HG03442 (cell line): ENCODE results near the gene TFDP2.
"Not testable (repeated sequence)": the region's sequence is repeated elsewhere in the genome, so short reads cannot be mapped to it uniquely, and the experiment has no call there.

ENCODE experiments used
- ATAC-seq: cut with Tn5 transposase; IDR thresholded peaks from one replicate; pipeline ENCODE4 v1.9.1; 2021; ENCODE audit warnings: mild to moderate bottlenecking, moderate library complexity; ENCODE audit not compliant: unreplicated experiment

TFDP2 gene

DNA sequence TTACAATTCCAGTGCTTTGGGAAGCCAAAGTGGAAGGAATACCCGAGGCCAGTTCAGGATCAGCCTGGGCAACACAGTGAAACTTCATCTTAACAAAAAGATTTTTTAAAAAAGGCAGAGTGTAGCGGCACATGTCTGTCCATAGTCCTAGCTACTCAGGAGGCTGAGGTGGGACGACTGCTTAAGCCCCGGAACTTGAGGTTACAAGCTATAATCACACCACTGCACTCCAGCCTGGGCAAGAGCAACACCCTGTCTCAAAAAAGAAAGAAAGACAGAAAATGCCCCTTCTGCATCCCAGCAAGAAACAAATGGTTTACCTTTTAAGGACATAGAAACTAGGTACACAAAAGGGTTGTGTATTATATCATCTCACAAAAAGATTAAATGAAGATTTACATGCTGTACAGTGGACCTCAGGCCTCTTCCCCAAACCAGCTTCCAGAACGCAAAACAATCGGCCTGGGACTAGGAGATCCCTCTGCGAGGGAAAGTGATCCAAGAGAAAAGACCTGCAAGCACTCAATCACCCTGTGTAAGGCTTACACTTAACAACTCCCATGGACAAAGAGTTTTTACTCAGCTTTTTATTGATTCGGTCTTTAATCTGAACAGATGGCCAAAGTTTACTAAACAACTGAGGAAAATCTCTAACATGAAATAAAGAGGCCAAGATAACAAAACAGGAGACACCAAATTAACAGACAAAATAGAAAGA is 21.2 kb downstream of the TFDP2 start:
- no peak for ATAC-seq

DNA sequence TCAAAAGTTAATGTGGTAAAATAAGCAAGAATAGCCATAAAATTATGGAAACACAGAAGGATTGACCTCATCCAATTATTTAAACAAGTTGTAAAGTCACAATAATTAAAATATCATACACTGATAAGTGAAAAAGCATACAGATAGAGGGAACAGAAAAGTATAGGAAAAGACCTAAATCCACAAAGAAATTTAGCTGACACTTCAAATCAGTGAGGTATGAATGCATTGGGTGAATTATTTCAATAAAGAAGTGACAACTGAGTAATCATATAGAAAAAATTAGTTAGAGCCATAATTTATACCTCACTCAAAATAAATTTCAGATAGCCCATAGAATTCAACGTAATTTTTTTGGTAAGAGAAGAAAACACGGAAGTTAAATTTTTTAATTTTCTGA is 25.1 kb downstream of the TFDP2 start:
- ATAC-seq, result no peak

DNA sequence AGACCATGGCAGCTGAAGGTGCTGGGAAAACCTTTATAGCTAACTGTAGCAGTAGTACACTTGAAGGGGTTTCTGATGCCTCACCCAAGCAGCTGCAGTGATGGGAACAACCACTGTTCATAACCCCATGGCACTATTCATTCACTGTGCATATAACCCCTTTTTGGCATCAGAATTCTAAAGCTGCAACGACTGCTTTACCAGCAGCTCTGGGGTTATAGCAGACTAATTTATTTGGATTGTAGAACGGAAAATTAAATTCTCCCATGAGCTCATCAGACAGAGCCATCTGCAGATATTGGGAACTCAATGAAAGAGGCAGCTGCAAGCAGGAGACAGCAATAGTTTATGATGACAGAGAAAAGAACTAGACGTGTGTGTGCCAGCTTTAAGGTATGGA is 28.6 kb downstream of the TFDP2 start:
- ATAC-seq, result no peak

DNA sequence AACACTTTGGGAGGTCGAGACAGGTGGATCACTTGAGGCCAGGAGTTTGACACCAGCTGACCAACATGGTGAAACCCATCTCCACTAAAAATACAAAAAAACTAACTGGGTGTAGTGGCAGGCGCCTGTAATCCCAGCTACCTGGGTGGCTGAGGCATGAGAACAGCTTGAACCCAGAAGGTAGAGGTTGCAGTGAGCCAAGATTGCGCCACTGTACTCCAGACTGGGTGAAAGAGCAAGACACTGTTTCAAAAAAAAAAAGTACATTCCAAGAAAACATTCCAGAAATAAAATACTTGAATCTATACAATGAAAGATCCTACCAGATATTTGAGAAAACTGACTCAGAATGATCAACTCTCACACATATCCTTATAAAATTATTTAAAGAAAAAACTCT is 30.4 kb downstream of the TFDP2 start:
- no peak for ATAC-seq

DNA sequence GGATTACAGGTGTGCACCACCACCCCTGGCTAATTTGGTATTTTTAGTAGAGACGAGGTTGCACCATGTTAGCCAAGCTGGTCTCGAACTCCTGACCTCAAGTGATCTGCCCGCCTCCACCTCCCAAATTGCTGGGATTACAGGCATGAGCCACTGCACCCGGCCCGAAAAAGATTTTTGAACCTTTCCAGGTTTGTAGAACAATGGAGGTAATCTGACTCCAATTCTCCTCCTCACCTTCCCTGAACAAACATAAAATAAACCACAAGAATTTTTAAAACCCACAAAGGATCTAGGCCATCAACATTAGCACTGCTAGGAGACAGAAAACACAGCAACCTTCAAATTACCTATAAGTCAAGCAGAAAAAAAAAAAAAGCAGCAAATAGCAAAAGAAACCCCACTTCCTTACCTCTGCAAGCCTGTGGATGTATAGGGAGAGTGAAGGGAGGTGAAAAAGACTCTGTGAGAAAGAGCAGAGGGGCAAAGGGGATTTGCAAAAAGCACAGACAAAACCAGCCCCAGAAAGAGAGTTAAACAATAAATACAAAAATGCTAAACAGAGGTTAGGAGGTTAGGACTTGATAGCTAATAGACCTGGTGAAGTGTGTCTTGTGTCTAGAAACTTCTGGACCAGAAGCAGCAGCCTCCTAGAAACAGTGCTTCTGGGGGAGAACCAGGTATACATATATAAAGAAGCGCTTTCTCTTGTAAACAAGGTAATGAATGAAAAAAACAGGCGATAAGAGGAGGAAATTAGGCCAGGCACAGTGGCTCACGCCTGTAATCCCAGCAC is 32.1 kb downstream of the TFDP2 start:
- no peak for ATAC-seq

DNA sequence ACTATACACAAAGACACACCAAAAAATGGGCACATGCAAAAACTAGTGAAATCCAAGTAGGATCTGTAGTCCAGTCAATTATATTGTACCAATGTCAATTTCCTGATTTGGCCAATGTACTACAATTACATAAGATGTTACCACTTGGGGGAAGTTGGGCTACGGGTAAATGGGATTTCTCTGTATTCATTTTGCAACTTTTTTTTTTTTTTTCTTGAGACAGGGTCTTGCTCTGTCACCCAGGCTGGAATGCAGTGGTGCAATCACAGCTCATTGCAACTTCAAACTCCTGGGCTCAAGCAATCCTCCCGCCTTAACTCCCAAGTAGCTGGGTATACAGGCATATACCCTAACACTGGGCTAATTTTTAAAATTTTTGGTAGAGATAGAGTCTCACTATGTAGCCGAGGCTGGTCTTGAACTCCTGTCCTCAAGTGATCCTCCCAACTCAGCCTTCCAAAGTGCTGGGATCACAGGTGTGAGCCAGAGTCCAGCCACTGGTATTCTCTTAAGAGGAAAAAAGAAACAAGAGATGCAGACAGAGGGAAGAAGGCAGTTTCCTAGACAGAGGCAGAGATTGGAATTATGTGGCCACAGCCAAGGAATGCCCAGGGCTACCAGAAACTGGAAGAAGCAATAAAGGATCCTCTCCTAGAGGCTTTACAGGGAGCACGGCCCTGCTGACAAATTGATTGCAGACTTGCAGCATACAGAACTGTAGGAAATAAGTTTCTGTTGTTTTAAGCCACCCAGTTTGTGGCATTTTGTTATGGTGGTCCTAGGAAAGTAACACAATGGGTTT is 33.3 kb downstream of the TFDP2 start:
- no peak for ATAC-seq

DNA sequence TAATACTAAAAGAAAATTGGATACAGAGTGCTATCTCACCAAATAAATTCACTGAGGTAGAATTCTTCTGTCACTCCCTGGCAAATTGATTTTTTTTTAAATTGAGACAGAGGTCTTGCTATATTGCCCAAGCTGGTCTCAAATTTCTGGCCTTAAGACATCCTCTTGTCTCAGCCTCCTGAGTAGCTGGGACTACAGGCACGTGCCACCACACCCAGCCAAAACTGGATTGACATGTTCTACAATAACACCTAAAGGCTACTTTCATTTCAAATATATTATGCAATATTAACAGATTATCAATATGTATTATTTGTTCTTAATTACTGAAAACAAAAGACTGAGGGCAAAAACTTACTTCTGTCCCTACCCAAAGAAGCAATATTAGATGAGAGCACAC is 36.7 kb downstream of the TFDP2 start:
- no peak for ATAC-seq

DNA sequence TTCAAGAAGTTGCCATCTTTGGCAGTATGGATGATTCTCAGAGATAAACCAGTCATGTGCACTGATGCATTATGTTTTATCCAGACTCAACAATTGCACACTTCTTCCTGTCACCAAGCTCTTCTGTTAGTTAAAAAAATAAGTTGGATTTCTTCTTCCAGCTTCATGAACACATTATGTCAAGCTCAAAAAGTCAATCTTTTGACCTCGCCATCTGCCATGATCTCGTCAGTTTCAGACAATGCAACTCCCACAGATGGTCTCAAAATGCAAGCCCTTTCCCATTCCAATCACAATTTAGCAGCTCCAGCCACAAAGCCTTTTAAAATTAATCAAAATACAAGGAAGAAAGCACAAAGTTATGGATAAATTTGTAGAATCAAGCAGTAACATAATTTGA is 42.8 kb downstream of the TFDP2 start:
- no peak for ATAC-seq

DNA sequence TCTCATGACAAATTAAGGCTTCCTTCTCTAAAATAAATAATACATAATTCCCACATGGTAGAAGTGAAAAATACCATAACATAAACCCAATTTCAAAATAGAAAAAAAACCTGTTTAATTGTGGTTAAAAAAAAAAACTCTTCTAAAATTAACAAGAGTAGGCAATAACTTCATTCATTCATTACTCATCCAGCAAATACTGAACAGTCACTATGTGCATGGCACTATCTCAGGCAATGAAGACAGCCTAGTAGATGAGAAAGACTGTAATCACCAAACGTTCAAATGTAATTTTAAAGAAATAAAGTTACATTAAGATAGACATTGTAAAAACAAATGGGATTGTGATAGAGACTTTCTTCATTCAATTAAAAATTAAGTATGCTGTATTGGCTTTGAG is 43.4 kb downstream of the TFDP2 start:
- no peak for ATAC-seq

DNA sequence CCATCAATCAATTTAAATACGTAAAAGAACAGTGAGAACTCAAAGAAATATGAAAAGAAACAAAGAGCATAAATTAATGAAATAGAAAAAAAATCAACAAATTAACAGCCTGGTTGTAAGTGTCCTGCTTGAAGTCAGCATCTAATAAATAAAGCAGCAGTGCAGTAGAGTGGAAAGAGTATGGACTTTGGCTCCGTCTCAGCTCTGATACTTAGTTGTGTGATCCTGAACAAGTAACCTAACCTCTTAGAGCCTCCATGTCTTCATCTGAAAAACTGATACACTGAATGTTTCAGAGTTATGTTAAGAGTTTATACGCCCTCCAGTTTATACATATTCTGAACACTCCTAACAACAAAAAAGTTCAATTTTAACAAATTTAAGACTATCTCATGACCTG is 44.6 kb downstream of the TFDP2 start:
- ATAC-seq, result no peak

DNA sequence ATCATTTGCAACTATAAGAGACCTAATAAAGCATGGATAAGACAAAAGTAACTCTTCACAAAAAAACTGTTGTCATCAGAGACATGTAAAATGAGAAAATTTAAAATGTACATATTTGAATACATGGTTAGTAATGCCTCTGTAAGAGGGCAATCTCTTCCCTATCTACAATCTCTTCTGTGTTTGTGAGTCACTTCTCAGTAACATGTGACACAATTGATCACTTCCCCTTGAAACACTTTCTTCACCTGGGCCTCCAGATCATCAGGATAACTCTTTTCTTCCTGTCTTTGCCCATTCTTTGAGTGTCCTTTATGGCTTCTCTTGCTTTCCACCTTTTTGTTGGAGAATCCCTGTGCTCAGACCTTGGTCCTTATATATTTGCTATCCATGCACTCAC is 50.4 kb downstream of the TFDP2 start:
- no peak for ATAC-seq

DNA sequence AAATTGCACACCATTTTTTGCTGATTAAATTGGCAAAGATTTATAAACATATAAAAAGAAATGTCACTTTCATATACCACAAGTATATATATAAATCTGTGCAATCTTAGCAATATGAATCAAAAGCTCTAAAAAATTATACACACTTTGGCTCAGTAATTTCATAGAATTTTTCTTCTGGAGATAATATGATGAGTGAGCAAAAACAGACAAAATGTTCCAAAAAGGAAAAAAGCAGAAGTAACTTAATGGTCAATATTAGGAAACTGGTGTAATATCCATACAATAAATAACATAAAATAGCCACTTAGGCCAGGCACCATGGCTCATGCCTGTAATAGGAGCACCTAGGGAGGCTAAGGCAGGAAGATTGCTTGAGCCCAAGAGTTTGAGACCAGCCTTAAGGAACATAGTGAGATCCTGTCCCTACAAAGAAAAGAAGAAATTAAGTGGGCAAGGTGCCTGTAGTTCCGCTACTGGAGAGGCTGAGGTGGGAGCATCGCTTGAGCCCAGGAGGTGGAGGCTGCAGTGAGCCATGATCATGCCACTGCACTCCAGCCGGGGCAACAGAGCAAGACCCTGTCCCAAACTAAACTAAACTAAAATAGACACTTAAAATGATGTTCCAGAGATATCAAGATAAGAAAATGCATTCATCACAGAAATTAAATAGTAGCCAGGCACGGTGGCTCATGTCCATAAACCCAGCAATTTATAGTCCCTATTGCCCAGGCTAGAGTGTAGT is 52.1 kb downstream of the TFDP2 start:
- no peak for ATAC-seq

DNA sequence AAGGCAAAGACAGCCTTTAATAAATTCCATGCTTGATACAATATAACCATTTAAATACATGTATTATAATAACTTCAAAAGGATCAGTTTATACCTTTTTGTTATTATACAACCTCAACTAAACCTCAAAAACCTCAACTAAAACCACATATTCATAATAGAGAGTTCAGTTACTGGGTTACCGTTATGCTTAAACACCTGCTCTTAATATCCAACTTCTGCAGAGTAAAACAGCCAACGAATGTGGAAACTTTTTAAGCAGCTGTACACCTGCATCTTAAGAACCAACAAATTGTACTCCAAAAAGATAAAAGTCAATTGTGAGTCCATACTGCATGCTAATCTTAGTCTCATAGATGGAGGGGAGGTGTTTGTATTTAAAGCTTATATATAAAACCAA is 53.5 kb downstream of the TFDP2 start:
- ATAC-seq, result no peak

DNA sequence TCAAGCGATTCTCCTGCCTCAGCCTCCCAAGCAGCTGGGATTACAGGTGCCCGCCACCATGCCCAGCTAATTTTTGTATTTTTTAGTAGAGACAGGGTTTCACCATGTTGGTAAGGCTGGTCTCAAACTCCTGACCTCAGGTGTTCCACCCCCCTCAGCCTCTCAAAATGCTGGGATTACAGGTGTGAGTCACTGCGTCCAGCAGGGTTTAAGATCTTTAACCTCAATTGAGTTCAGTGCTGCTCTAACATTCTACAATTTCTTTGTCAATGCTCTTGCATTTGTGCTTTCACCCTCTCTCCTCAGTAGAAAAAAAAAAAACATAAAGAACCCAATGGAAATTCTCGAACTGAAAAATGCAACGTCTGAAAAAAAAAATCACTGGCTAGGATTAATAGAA is 60.4 kb downstream of the TFDP2 start:
- not testable (repeated sequence) for ATAC-seq

DNA sequence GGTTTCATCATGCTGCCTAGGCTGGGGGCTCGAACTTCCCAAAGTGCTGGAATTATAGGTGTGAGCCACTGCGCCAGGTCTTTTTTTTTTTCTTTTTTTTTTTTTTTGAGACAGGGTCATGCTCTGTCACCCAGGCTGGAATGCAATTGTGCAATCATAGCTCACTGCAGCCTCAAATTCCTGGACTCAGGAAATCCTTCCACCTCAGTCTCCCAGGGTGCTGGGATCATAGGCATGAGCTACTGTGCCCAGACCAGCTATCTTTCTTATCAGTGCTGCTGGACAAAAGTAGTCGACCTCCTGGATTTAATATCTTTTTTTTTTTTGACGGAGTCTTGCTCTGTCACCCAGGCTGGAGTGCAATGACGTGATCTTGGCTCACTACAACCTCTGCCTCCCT is 60.8 kb downstream of the TFDP2 start:
- no peak for ATAC-seq

DNA sequence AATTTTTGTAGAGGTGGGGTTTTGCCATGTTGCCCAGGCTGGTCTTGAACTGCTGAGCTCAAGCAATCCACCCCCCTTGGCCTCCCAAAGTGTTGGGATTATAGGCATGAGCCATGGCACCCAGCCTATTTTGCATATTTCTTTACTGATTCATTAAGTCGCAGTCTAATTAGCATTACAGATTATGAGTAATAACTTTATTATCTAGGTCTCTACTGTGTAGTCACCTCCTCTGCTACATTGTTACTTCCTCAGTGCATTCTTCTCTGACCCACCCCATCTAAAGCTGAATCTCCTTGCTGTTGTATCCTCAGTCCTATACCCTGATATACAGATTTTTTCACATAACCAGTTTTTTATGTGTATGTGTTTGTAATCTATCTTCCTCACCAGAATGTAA is 61.7 kb downstream of the TFDP2 start:
- no peak for ATAC-seq

DNA sequence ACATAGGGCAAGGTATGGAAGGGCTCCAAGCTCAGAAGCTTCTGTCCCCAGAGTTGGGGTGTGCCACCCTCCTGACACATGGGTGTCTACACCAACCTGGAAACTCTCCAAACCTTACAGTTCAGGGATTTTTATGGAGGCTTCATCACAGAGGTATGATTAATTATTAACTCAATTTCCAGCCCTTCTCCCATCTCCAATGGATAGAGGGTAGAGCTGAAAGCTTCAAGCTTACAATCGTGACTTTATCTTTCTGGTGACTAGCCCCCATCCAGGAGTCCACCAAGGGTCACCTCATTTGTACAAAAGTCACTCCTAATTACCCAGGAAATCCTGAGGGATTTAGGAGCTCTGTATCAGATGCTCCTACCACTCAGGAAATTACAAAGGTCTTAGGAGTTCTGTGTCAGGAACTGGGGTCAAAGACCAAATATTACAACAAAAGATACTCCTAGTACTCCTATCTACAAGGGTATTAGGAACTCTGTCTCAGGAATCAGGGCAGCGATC is 62.7 kb downstream of the TFDP2 start:
- ATAC-seq, result no peak

DNA sequence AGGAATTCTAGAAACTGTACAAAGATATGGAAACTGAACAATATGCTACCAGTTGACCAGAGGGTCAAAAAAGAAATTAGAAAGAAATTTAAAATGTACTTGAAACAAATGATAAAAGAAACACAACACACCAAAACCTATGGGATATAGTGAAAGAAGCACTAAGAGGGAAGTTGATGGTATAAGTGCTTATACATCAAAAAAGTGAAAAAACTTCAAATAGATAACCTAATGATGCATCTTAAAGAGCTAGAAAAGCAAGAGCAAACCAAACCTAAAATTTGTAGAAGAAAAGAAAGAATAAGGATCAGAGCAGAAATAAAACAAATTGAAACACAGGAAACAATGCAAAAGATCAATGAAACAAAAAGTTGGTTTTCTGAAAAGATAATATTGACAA is 68.2 kb downstream of the TFDP2 start:
- no peak for ATAC-seq

DNA sequence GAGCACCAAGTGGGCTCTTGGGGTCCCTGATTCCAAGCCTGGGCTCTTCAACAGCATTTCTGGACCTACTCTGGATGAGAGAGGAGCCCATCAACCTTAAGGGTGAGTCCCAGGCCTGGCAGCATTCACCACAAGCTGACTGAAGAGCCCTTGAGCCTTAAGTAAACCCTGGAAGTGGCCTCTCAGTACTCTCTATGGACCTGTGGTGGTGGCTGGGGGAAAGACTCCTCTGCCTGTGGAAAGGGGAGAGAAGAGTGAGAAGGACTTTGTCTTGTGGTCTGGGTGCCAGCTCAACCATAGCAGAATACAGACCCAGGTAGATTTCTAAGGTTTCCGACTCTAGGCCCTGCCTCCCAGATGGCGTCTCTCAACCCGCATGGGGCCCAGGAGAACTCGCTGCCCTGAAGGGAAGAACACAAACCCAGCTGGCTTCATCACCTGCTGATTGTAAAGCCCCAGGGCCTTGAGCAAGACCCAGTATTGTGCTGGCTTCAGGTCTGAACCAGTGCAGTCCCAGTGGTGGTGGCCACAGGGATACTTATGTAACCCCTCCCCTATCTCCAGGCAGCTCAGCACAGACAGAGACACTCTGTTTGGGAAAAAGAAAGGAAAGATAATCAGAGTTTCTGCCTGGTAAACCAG is 71.4 kb downstream of the TFDP2 start:
- ATAC-seq, result no peak

DNA sequence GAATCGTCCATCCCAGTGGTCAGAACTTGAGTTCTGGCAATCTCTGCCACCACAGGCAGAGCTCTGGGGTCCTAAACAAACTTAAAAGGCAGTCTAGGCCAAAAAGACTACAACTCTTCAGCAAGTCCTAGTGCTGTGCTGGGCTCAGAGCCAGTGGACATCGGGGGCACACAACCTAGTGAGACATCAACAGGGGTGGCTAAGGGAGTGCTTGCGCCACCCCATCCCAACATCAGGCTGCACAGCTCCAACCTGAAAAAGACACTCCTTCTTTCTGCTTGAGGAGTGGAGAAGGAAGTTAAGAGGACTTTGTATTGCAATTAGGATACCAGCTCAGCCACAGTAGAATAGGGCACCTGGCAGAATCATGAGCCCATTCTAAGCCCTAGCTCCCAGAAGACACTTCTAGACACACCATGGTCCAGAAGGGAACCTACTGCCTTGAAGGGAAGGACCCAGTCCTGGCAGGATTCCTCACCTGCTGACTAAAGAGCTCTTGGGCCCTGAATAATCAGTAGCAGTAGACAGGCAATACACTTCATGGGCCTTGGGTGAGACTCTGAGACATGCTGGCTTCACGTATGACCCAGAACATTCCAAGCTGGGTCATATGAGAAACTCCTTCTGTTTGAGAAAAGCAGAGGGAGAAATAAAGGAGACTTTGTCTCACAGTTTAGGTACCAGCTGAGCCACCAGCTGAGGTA is 72.0 kb downstream of the TFDP2 start:
- ATAC-seq, result no peak
